Measurements from ENCODE around the gene ATP23. TPM values are rescaled to one million over a fixed set of nuclear protein-coding genes. Genes with fewer than 3 reads are reported as not detected.

ATP23 gene
- total RNA-seq, 1 experiment from 2014 or later = 10.3 TPM

DNA sequence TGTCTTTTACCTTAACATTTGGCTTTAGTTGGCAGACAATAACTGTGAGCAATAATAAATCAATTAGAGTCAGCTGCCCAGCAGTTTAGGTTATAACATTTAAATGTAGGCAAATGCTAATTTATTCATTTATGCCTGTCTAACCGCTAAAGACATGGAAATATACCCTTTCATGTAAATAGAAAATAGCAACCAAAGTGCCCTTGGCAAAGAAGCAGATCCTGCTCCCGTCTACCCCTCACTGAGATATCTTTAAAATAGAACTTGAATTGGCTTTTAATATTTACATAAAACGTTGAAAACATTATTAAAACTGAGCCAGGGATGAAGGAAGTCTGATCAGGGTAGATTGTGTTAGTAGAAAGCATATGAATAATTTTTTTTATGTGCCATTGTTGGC is 67.3 kb downstream of the ATP23 start:
- Histone ChIP-seq H3K9me3 (ENCODE audit: control insufficient read depth, insufficient read depth, low read depth, low read length) (no peaks in the 10 kb centered on the region), H3K4me3 (ENCODE audit: low read depth in 2 of 2, low read length in 2 of 2) (no peak overlapping the region), H3K27me3 (ENCODE audit: control insufficient read depth, insufficient read depth, low read length) (no peaks in the 10 kb centered on the region), H3K27ac (ENCODE audit: low read length) (no peak overlapping the region), H3K36me3 (ENCODE audit: control insufficient read depth, insufficient read depth, low read length) (no peaks in the 10 kb centered on the region), H3K4me1 (ENCODE audit: control insufficient read depth, insufficient read depth, low read length) (no peaks in the 10 kb centered on the region)
- in situ Hi-C loops (cut with HindIII; ENCODE audit: low pct_unique_long_range_greater_than_20kb, low sequenced_read_pairs) (no loop called here), intact Hi-C loops (cut with micrococcal nuclease; ENCODE audit: unreplicated experiment) (no loop called here)
- no TSS peak for BruUV-seq (replicated peaks)
- ChIA-PET CTCF (no interaction called here), POLR2A (no interaction called here)
- ATAC-seq = no peak
- TF ChIP-seq TCF7L2 (IDR thresholded peaks at IDR 0.05; ENCODE audit: low read depth, low read length) (no peak), POLR2AphosphoS5 (IDR thresholded peaks at IDR 0.05; ENCODE audit: low read depth, low read length) (no peak), SIN3A (IDR thresholded peaks at IDR 0.05; ENCODE audit: borderline replicate concordance, insufficient read depth, low read depth, low read length) (no peak)
- TF ChIP-seq, protein P1, sequence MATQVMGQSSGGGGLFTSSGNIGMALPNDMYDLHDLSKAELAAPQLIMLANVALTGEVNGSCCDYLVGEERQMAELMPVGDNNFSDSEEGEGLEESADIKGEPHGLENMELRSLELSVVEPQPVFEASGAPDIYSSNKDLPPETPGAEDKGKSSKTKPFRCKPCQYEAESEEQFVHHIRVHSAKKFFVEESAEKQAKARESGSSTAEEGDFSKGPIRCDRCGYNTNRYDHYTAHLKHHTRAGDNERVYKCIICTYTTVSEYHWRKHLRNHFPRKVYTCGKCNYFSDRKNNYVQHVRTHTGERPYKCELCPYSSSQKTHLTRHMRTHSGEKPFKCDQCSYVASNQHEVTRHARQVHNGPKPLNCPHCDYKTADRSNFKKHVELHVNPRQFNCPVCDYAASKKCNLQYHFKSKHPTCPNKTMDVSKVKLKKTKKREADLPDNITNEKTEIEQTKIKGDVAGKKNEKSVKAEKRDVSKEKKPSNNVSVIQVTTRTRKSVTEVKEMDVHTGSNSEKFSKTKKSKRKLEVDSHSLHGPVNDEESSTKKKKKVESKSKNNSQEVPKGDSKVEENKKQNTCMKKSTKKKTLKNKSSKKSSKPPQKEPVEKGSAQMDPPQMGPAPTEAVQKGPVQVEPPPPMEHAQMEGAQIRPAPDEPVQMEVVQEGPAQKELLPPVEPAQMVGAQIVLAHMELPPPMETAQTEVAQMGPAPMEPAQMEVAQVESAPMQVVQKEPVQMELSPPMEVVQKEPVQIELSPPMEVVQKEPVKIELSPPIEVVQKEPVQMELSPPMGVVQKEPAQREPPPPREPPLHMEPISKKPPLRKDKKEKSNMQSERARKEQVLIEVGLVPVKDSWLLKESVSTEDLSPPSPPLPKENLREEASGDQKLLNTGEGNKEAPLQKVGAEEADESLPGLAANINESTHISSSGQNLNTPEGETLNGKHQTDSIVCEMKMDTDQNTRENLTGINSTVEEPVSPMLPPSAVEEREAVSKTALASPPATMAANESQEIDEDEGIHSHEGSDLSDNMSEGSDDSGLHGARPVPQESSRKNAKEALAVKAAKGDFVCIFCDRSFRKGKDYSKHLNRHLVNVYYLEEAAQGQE (IDR thresholded peaks at IDR 0.05; ENCODE audit: insufficient read depth in 1 of 2, low read depth in 2 of 2, low read length in 1 of 2) = no peak
- DNase-seq (ENCODE audit: low read depth, low spot score) = no peak

Other genes with a start within 250 kb of the ATP23 start
- 186 TPM for gene OS9, start 247.4 kb upstream of the ATP23 start, total RNA-seq (2021; ENCODE audit: unreplicated experiment)
- gene AGAP2, start 202.8 kb upstream of the ATP23 start, total RNA-seq (2021; ENCODE audit: unreplicated experiment) = 0.49 TPM
- gene TSPAN31, start 196.5 kb upstream of the ATP23 start, total RNA-seq (2021; ENCODE audit: unreplicated experiment) = 17.5 TPM
- gene CDK4, start 189.3 kb upstream of the ATP23 start, total RNA-seq (2021; ENCODE audit: unreplicated experiment) = 201 TPM
- 2.3 TPM for gene MARCHF9, start 186.5 kb upstream of the ATP23 start, total RNA-seq (2021; ENCODE audit: unreplicated experiment)
- gene CYP27B1, start 174.5 kb upstream of the ATP23 start, total RNA-seq (2021; ENCODE audit: unreplicated experiment) = 4.0 TPM
- gene METTL1, start 169.5 kb upstream of the ATP23 start, total RNA-seq (2021; ENCODE audit: unreplicated experiment) = 46.5 TPM
- gene EEF1AKMT3, start 169.0 kb upstream of the ATP23 start, total RNA-seq (2021; ENCODE audit: unreplicated experiment) = 7.4 TPM
- 40.3 TPM for gene TSFM, start 158.8 kb upstream of the ATP23 start, total RNA-seq (2021; ENCODE audit: unreplicated experiment)
- gene AVIL, start 122.8 kb upstream of the ATP23 start, total RNA-seq (2021; ENCODE audit: unreplicated experiment) = 3.1 TPM
- 120 TPM for gene CTDSP2, start 94.8 kb upstream of the ATP23 start, total RNA-seq (2021; ENCODE audit: unreplicated experiment)